Activated T-helper 2 cell treated with anti-CD3 and anti-CD28 coated beads, Interferon-gamma antibody, Interleukin-2, Interleukin-4, amounts not matched to agents 10 μg/mL and 5 μg/mL and 100 μg/mL, durations not matched to agents 14 hours and 24 hours and 36 hours (primary cell): ENCODE data around the gene PRR19. TPM values are rescaled to one million over a fixed set of nuclear protein-coding genes. Genes with fewer than 3 reads are reported as not detected.
"Not testable (repeated sequence)": the region's sequence is repeated elsewhere in the genome, so short reads cannot be mapped to it uniquely, and the experiment has no call there.

Source experiments
- DNase-seq: peaks from one replicate; pipeline ENCODE4 v3.0.0; 2021; ENCODE audit warnings: low spot score
- H3K27ac Mint-ChIP-seq: one replicate; pipeline ENCODE4 v1.8.0; 2021; ENCODE audit warnings: mixed read lengths
- H3K27me3 Mint-ChIP-seq: one replicate; pipeline ENCODE4 v1.8.0; 2021; ENCODE audit warnings: low read depth, mixed read lengths
- H3K36me3 Mint-ChIP-seq: one replicate; pipeline ENCODE4 v1.8.0; 2021; ENCODE audit warnings: low read depth, mixed read lengths
- H3K4me1 Mint-ChIP-seq: one replicate; pipeline ENCODE4 v1.8.0; 2021; ENCODE audit warnings: low read depth, mixed read lengths
- H3K4me3 Mint-ChIP-seq: one replicate; pipeline ENCODE4 v1.8.0; 2021; ENCODE audit warnings: low read depth, mild to moderate bottlenecking, moderate library complexity, mixed read lengths
- H3K9me3 Mint-ChIP-seq: one replicate; pipeline ENCODE4 v1.8.0; 2021; ENCODE audit warnings: mixed read lengths
- intact Hi-C: fragments of 100-400 bp; cut with micrococcal nuclease; formaldehyde crosslinking; loops from one replicate; pipeline ENCODE4 v1.15.1; 2023
- total RNA-seq: library from RNA; stranded (reverse); gene quantifications from 2 replicates; pipeline ENCODE4 v1.2.3, GENCODE V29; 2022

Gene PRR19
- total RNA-seq, 1 donor from 2014 or later, result 0.91 TPM

- intact Hi-C loops, H3K27ac Mint-ChIP-seq, DNase-seq, H3K9me3 Mint-ChIP-seq, H3K27me3 Mint-ChIP-seq: not testable (repeated sequence)
- Mint-ChIP-seq H3K36me3 (peaks cover 13% of the 10 kb centered on the region), H3K4me1 (peaks cover 25% of the 10 kb centered on the region), H3K4me3 (peak overlapping the region; percentile 10)
These were observed 34.9 kb upstream of the PRR19 start for GRCh38 chr19:42266928-42267603.

- Mint-ChIP-seq H3K36me3 (peaks cover 13% of the 10 kb centered on the region), H3K27ac (no peak overlapping the region), H3K4me1 (peaks cover 25% of the 10 kb centered on the region), H3K9me3 (no peaks in the 10 kb centered on the region), H3K27me3 (no peaks in the 10 kb centered on the region), H3K4me3 (no peak overlapping the region)
- intact Hi-C loops, result loop anchor here (1.0 to 2.0 kb wide), 4 partner anchors 12 to 51 kb away; partner anchors contain the start of genes DEDD2 and ERF
- DNase-seq, result no peak
These were observed 34.2 kb upstream of the PRR19 start for GRCh38 chr19:42267644-42268141.

- DNase-seq, result peak; percentile 99
- Mint-ChIP-seq H3K4me1 (peaks cover 25% of the 10 kb centered on the region), H3K4me3 (no peak overlapping the region), H3K9me3 (no peaks in the 10 kb centered on the region), H3K36me3 (peaks cover 15% of the 10 kb centered on the region), H3K27me3 (no peaks in the 10 kb centered on the region), H3K27ac (no peak overlapping the region)
- intact Hi-C loops, result loop anchor here (1.0 to 2.0 kb wide), 4 partner anchors 13 to 51 kb away; partner anchors contain the start of genes DEDD2 and ERF
These were observed 33.7 kb upstream of the PRR19 start for GRCh38 chr19:42268142-42268703.

GRCh38 chr19:42268704-42269477 is 33.0 kb upstream of the PRR19 start, which contains the start of gene CIC:
TSS of gene CIC (plus strand) at chr19:42269252. CDS start at chr19:42271784, 2,532 bp downstream.
- no peaks in the 10 kb centered on the region for H3K27me3 Mint-ChIP-seq
- no peak within 1 kb of the TSS for H3K4me3 Mint-ChIP-seq
- H3K36me3 Mint-ChIP-seq, result peaks cover 21% of the 10 kb centered on the region
- H3K27ac Mint-ChIP-seq, result peak within 1 kb of the TSS; percentile 99
- no peaks in the 10 kb centered on the region for H3K9me3 Mint-ChIP-seq
- DNase-seq, result peak; percentile 99
- intact Hi-C loops, result loop anchor here (1.0 to 2.0 kb wide), 4 partner anchors 14 to 52 kb away; partner anchors contain the start of genes DEDD2 and ERF
- peaks cover 25% of the 10 kb centered on the region for H3K4me1 Mint-ChIP-seq

GRCh38 chr19:42269478-42270345 is 32.2 kb upstream of the PRR19 start:
- H3K27ac Mint-ChIP-seq, result peak overlapping the region; percentile 99
- no peaks in the 10 kb centered on the region for H3K27me3 Mint-ChIP-seq
- H3K9me3 Mint-ChIP-seq, result no peaks in the 10 kb centered on the region
- peaks cover 27% of the 10 kb centered on the region for H3K36me3 Mint-ChIP-seq
- no peak for DNase-seq
- peaks cover 25% of the 10 kb centered on the region for H3K4me1 Mint-ChIP-seq
- intact Hi-C loops, result loop anchor here (1.0 to 2.0 kb wide), 2 partner anchors 10 to 53 kb away; partner anchors contain the start of gene DEDD2
- no peak overlapping the region for H3K4me3 Mint-ChIP-seq

GRCh38 chr19:42270346-42271044 is 31.4 kb upstream of the PRR19 start:
- intact Hi-C loops, result loop anchor here (1.0 kb wide), 1 partner anchor 9 kb away; no protein-coding TSS in a partner anchor
- peaks cover 29% of the 10 kb centered on the region for H3K4me1 Mint-ChIP-seq
- H3K36me3 Mint-ChIP-seq, result peaks cover 34% of the 10 kb centered on the region

GRCh38 chr19:42271045-42271419 is 30.9 kb upstream of the PRR19 start:
- Mint-ChIP-seq H3K27ac (peak overlapping the region; percentile 99), H3K36me3 (peaks cover 38% of the 10 kb centered on the region), H3K9me3 (no peaks in the 10 kb centered on the region), H3K4me3 (peak overlapping the region; percentile 60), H3K27me3 (no peaks in the 10 kb centered on the region), H3K4me1 (peaks cover 33% of the 10 kb centered on the region)
- intact Hi-C loops, result no loop called here
- no peak for DNase-seq

More at GRCh38 chr19:42270346-42271044, 31.4 kb upstream of the PRR19 start:
- Mint-ChIP-seq H3K9me3 (no peaks in the 10 kb centered on the region), H3K4me3 (no peak overlapping the region), H3K27ac (peak overlapping the region; percentile 99), H3K27me3 (no peaks in the 10 kb centered on the region)
- peak; percentile 62 for DNase-seq

GRCh38 chr19:42271861-42272534 is 29.9 kb upstream of the PRR19 start:
- Mint-ChIP-seq H3K27me3 (no peaks in the 10 kb centered on the region), H3K27ac (peak overlapping the region; percentile 99), H3K36me3 (peaks cover 43% of the 10 kb centered on the region), H3K9me3 (no peaks in the 10 kb centered on the region), H3K4me3 (no peak overlapping the region), H3K4me1 (peaks cover 42% of the 10 kb centered on the region)
- DNase-seq, result no peak
- intact Hi-C loops, result no loop called here

GRCh38 chr19:42272535-42272897 is 29.4 kb upstream of the PRR19 start:
- no peak for DNase-seq
- peaks cover 43% of the 10 kb centered on the region for H3K36me3 Mint-ChIP-seq
- intact Hi-C loops, result no loop called here
- no peak overlapping the region for H3K27ac Mint-ChIP-seq
- no peaks in the 10 kb centered on the region for H3K27me3 Mint-ChIP-seq
- peaks cover 40% of the 10 kb centered on the region for H3K4me1 Mint-ChIP-seq
- no peaks in the 10 kb centered on the region for H3K9me3 Mint-ChIP-seq
- H3K4me3 Mint-ChIP-seq, result no peak overlapping the region

- no peak overlapping the region for H3K27ac Mint-ChIP-seq
- DNase-seq, result no peak
- intact Hi-C loops, result no loop called here
- no peak overlapping the region for H3K4me3 Mint-ChIP-seq
- H3K9me3 Mint-ChIP-seq, result no peaks in the 10 kb centered on the region
- H3K36me3 Mint-ChIP-seq, result peaks cover 43% of the 10 kb centered on the region
- no peaks in the 10 kb centered on the region for H3K27me3 Mint-ChIP-seq
- peaks cover 35% of the 10 kb centered on the region for H3K4me1 Mint-ChIP-seq
These were observed 28.9 kb upstream of the PRR19 start for GRCh38 chr19:42272989-42273406.

- no peak overlapping the region for H3K4me3 Mint-ChIP-seq
- intact Hi-C loops, result no loop called here
- H3K9me3 Mint-ChIP-seq, result no peaks in the 10 kb centered on the region
- H3K27me3 Mint-ChIP-seq, result no peaks in the 10 kb centered on the region
- DNase-seq, result no peak
- H3K27ac Mint-ChIP-seq, result no peak overlapping the region
- peaks cover 46% of the 10 kb centered on the region for H3K36me3 Mint-ChIP-seq
- peaks cover 35% of the 10 kb centered on the region for H3K4me1 Mint-ChIP-seq
These were observed 28.4 kb upstream of the PRR19 start for GRCh38 chr19:42273407-42274064.
